Chondrocyte (in vitro differentiated cells): ENCODE measurements around the gene TP53. TPM values are rescaled to one million over a fixed set of nuclear protein-coding genes. Genes with fewer than 3 reads are reported as not detected.
"Not testable (repeated sequence)": the region's sequence is repeated elsewhere in the genome, so short reads cannot be mapped to it uniquely, and the experiment has no call there.

Source experiments
- DNase-seq: peaks from one replicate; pipeline ENCODE4 v3.0.0; 2021; ENCODE audit warnings: mixed read lengths, low spot score
- H3K27ac Mint-ChIP-seq: one replicate; pipeline ENCODE4 v1.8.0; 2021; ENCODE audit warnings: mild to moderate bottlenecking, moderate library complexity, mixed read lengths; ENCODE audit not compliant: unreplicated experiment
- H3K27me3 Mint-ChIP-seq: 2 replicates; pipeline ENCODE4 v1.8.0; 2021; ENCODE audit warnings: low read depth, mixed read lengths
- H3K36me3 Mint-ChIP-seq: 2 replicates; pipeline ENCODE4 v1.8.0; 2021; ENCODE audit warnings: low read depth, mixed read lengths
- H3K4me1 Mint-ChIP-seq: 2 replicates; pipeline ENCODE4 v1.8.0; 2021; ENCODE audit warnings: low read depth, mild to moderate bottlenecking, mixed read lengths
- H3K4me3 Mint-ChIP-seq: one replicate; pipeline ENCODE4 v1.8.0; 2021; ENCODE audit warnings: mild to moderate bottlenecking, moderate library complexity, mixed read lengths; ENCODE audit not compliant: unreplicated experiment
- H3K9me3 Mint-ChIP-seq: 2 replicates; pipeline ENCODE4 v1.8.0; 2021; ENCODE audit warnings: low read depth, mixed read lengths
- CTCF ChIP-seq: fragments of 200-600 bp; sonication (generic); IDR thresholded peaks from 2 replicates; pipeline ENCODE4 v1.5.0; 2021; ENCODE audit warnings: antibody characterized with exemption, mild to moderate bottlenecking, moderate library complexity
- total RNA-seq: library from RNA; stranded (reverse); gene quantifications from 3 replicates; pipeline ENCODE4 v1.2.1, GENCODE V29; 2021

TP53 gene
- total RNA-seq, 1 donor from 2014 or later: 74.5 TPM

GRCh38 chr17:7627250-7628121 is 59.8 kb downstream of the TP53 start, which contains the start of gene SAT2:
Gene SAT2, minus strand, starts transcription at chr17:7627821. Its CDS starts 186 bp downstream, at chr17:7627635.
- TF ChIP-seq CTCF: no peak
- peak within 1 kb of the TSS; percentile 93 for H3K27ac Mint-ChIP-seq
- peaks cover 14% of the 10 kb centered on the region for H3K4me1 Mint-ChIP-seq
- DNase-seq: peak; percentile 97
- no peaks in the 10 kb centered on the region for H3K9me3 Mint-ChIP-seq
- H3K4me3 Mint-ChIP-seq: peak within 1 kb of the TSS; percentile 89
- H3K36me3 Mint-ChIP-seq: peaks cover 2% of the 10 kb centered on the region
- no peaks in the 10 kb centered on the region for H3K27me3 Mint-ChIP-seq

- no peak for DNase-seq
- H3K4me3 Mint-ChIP-seq: peak overlapping the region; percentile 89
- H3K36me3 Mint-ChIP-seq: peaks cover 2% of the 10 kb centered on the region
- TF ChIP-seq CTCF: no peak
- no peaks in the 10 kb centered on the region for H3K27me3 Mint-ChIP-seq
- no peaks in the 10 kb centered on the region for H3K9me3 Mint-ChIP-seq
- H3K27ac Mint-ChIP-seq: peak overlapping the region; percentile 93
- peaks cover 14% of the 10 kb centered on the region for H3K4me1 Mint-ChIP-seq
Observed at GRCh38 chr17:7626956-7627249, 60.4 kb downstream of the TP53 start.

- H3K36me3 Mint-ChIP-seq: peaks cover 2% of the 10 kb centered on the region
- H3K27ac Mint-ChIP-seq: no peak overlapping the region
- H3K4me3 Mint-ChIP-seq: peak overlapping the region; percentile 89
- no peaks in the 10 kb centered on the region for H3K27me3 Mint-ChIP-seq
- no peak for DNase-seq
- no peaks in the 10 kb centered on the region for H3K9me3 Mint-ChIP-seq
- no peak for TF ChIP-seq CTCF
- H3K4me1 Mint-ChIP-seq: peaks cover 14% of the 10 kb centered on the region
Observed at GRCh38 chr17:7626307-7626706, 61.0 kb downstream of the TP53 start.

- H3K27ac Mint-ChIP-seq, H3K9me3 Mint-ChIP-seq, DNase-seq, H3K36me3 Mint-ChIP-seq, H3K27me3 Mint-ChIP-seq: not testable (repeated sequence)
- Mint-ChIP-seq H3K4me3 (peak overlapping the region; percentile 16), H3K4me1 (peaks cover 14% of the 10 kb centered on the region)
Observed at GRCh38 chr17:7625749-7626148, 61.5 kb downstream of the TP53 start.

- H3K4me1 Mint-ChIP-seq: peaks cover 14% of the 10 kb centered on the region
- no peak for DNase-seq
- no peak for TF ChIP-seq CTCF
Observed at GRCh38 chr17:7623661-7624060, 63.6 kb downstream of the TP53 start.

GRCh38 chr17:7620835-7621234 is 66.5 kb downstream of the TP53 start:
- H3K4me3 Mint-ChIP-seq: no peak overlapping the region
- no peak for TF ChIP-seq CTCF
- H3K27ac Mint-ChIP-seq: no peak overlapping the region
- no peaks in the 10 kb centered on the region for H3K4me1 Mint-ChIP-seq
- no peaks in the 10 kb centered on the region for H3K9me3 Mint-ChIP-seq
- no peak for DNase-seq
- no peaks in the 10 kb centered on the region for H3K27me3 Mint-ChIP-seq
- no peaks in the 10 kb centered on the region for H3K36me3 Mint-ChIP-seq

More at GRCh38 chr17:7623661-7624060, 63.6 kb downstream of the TP53 start:
- no peaks in the 10 kb centered on the region for H3K27me3 Mint-ChIP-seq
- H3K36me3 Mint-ChIP-seq: peaks cover 2% of the 10 kb centered on the region
- no peak overlapping the region for H3K4me3 Mint-ChIP-seq
- no peaks in the 10 kb centered on the region for H3K9me3 Mint-ChIP-seq
- no peak overlapping the region for H3K27ac Mint-ChIP-seq
